GM15510 (cell line): Measurements from ENCODE around the gene CST9.

Source experiments
- POLR2A ChIP-seq: IDR thresholded peaks from 3 replicates; pipeline ENCODE4 v1.6.1; 2011; ENCODE audit warnings: borderline replicate concordance; ENCODE audit not compliant: insufficient read length; ENCODE audit errors: extremely low read depth

Gene CST9

GRCh38 chr20:23641936-23642751 is 36.4 kb upstream of the CST9 start:
- TF ChIP-seq POLR2A: no peak

- TF ChIP-seq POLR2A: no peak
Measured at GRCh38 chr20:23640671-23641667, 35.3 kb upstream of the CST9 start.

GRCh38 chr20:23640018-23640601 is 34.4 kb upstream of the CST9 start:
- TF ChIP-seq POLR2A: no peak

GRCh38 chr20:23639490-23639958 is 33.8 kb upstream of the CST9 start:
- TF ChIP-seq POLR2A: no peak

GRCh38 chr20:23638309-23638708 is 32.6 kb upstream of the CST9 start:
- no peak for TF ChIP-seq POLR2A

GRCh38 chr20:23637282-23638221 is 31.8 kb upstream of the CST9 start, which contains the start of gene CST3:
CST3 (minus strand) TSS chr20:23637955; CDS start chr20:23637862, 93 bp downstream.
- peak; percentile 67 for TF ChIP-seq POLR2A

GRCh38 chr20:23636908-23637281 is 31.2 kb upstream of the CST9 start:
- TF ChIP-seq POLR2A: no peak

GRCh38 chr20:23636182-23636907 is 30.6 kb upstream of the CST9 start:
- no peak for TF ChIP-seq POLR2A

- no peak for TF ChIP-seq POLR2A
Measured at GRCh38 chr20:23634985-23635767, 29.5 kb upstream of the CST9 start.

GRCh38 chr20:23634044-23634801 is 28.5 kb upstream of the CST9 start:
- TF ChIP-seq POLR2A: no peak

GRCh38 chr20:23632711-23633573 is 27.2 kb upstream of the CST9 start:
- no peak for TF ChIP-seq POLR2A
